Central memory CD8-positive, alpha-beta T cell (primary cell): ENCODE data around the gene MTAP.

ENCODE experiments used
- ATAC-seq: fragments of 150-1000 bp; cut with Tn5 transposase; replicated peaks from 2 replicates; pipeline ENCODE4 v1.10.0; 2022; ENCODE audit warnings: mild to moderate bottlenecking, moderate FRiP score, moderate number of reproducible peaks; ENCODE audit not compliant: poor library complexity, severe bottlenecking; ENCODE audit errors: extremely low read depth
- DNase-seq, 2 donors: peaks; one replicate each; pipeline ENCODE4 v3.0.0; 2021; ENCODE audit warnings: low spot score in 2 of 2
- H3K27ac Mint-ChIP-seq: one replicate; pipeline ENCODE4 v1.8.0; 2022; ENCODE audit warnings: low read depth, mild to moderate bottlenecking, moderate library complexity, mixed read lengths
- H3K27me3 Mint-ChIP-seq: one replicate; pipeline ENCODE4 v1.8.0; 2022; ENCODE audit warnings: mixed read lengths
- H3K36me3 Mint-ChIP-seq: one replicate; pipeline ENCODE4 v1.8.0; 2022; ENCODE audit warnings: mild to moderate bottlenecking, moderate library complexity, mixed read lengths; ENCODE audit not compliant: insufficient read depth
- H3K4me1 Mint-ChIP-seq: one replicate; pipeline ENCODE4 v1.8.0; 2022; ENCODE audit warnings: mixed read lengths
- H3K4me3 Mint-ChIP-seq: one replicate; pipeline ENCODE4 v1.8.0; 2022; ENCODE audit warnings: mild to moderate bottlenecking, moderate library complexity, mixed read lengths
- H3K9me3 Mint-ChIP-seq: one replicate; pipeline ENCODE4 v1.8.0; 2022; ENCODE audit warnings: mixed read lengths

Gene MTAP

DNA sequence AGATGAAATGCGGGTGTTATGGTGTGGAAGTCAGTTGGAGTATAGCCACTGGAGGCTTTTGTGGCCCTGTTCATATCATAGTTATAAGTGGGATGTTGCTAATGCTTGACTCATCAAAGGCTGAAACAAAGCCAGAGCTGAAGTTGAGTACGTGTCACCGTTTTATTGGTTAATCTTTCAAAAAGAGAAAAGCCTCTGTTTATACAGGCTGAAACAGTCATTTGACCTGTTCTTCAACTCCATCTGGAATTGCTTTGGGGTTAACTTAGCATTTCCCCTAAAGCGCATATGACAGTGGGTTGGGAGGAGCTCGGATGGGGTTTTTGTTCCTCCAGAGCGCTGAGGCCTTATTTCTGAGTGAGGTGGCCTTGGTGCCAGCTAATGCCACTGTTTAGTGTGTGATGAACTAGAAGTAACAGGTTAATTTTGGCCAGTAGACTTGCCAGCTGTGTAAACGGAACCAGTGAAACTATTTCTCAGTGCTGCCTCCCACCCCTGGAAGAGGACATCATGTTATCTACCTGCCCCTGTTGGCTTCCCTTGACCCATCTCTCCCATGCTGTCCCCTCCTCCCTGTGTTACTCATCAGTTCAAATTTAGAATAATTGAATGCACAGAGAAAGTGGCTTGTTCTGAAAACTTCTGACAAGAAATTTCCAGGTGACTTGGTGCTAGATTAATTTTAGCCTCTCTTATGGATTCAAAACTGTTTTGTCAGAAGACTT, 34.2 kb downstream of the MTAP start:
- DNase-seq (no peak), ATAC-seq (no peak)
- no peak overlapping the region for H3K4me3 Mint-ChIP-seq
- H3K9me3 Mint-ChIP-seq: no peaks in the 10 kb centered on the region
- H3K27ac Mint-ChIP-seq: no peak overlapping the region
- peaks cover 27% of the 10 kb centered on the region for H3K4me1 Mint-ChIP-seq
- peaks cover 44% of the 10 kb centered on the region for H3K36me3 Mint-ChIP-seq
- no peaks in the 10 kb centered on the region for H3K27me3 Mint-ChIP-seq

DNA sequence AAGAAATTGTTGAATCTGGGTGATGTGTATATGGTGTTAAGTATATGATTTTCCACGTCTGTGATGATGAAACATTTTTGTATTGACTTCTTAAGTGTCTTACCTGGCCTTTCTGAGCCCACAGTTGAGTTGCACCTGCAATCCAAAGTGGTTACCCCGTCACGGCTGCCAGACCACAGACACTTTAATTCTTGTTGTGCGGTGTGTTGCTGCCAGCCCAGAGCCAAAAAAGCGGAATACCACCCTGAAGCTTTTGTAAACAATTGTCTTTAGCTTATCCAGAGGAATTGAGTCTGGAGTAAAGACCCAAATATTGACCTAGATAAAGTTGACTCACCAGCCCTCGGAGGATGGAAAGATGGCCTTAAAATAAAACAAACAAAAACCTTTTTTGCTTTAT, 35.1 kb downstream of the MTAP start:
- Mint-ChIP-seq H3K4me1 (peaks cover 23% of the 10 kb centered on the region), H3K36me3 (peaks cover 42% of the 10 kb centered on the region), H3K27me3 (no peaks in the 10 kb centered on the region), H3K4me3 (no peak overlapping the region), H3K9me3 (no peaks in the 10 kb centered on the region), H3K27ac (no peak overlapping the region)
- DNase-seq (no peak), ATAC-seq (no peak)

DNA sequence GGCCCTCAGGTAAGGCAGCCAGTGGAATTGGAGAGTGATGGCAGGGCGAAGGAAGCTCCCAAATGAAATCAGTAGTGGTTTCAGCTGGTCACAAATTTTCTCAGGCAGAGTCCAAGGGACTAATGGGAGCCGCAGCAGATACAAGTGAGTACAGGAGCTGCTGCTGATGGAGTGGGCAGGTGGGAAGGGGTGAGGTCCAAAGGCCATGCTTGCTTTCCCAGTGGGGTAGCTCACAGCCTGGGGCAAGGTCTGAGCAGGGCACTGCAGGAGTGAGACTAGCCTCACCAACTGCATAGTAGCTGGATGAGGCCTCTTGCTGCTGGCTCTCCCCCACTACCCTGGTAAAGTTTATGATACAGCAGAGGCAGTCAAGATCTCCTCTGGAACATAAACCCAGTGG, 38.2 kb downstream of the MTAP start:
- Mint-ChIP-seq H3K27ac (no peak overlapping the region), H3K27me3 (no peaks in the 10 kb centered on the region), H3K9me3 (peaks cover 13% of the 10 kb centered on the region), H3K4me1 (peaks cover 12% of the 10 kb centered on the region), H3K36me3 (peaks cover 37% of the 10 kb centered on the region), H3K4me3 (no peak overlapping the region)
- ATAC-seq (no peak), DNase-seq (no peak)

DNA sequence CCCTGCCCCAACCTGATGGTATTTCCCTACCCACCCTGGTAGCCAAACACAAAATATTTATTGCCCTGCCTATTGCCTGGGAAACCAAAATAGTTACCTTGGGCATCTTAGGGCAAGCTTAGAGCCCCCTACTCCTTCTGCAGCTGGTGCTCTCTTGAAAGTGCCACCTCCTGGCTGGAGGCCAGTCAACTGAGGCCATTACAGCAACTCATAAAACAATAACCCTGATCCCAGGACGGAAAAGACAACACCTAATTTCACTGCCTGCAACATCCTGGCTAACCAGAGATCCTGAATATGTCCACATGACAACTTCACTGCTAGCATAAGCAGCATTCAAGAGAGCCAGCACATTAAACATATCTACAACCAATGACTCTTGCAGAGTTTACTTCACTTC, 38.7 kb downstream of the MTAP start:
- no peak for ATAC-seq
- Mint-ChIP-seq H3K4me3 (no peak overlapping the region), H3K27me3 (no peaks in the 10 kb centered on the region), H3K36me3 (peaks cover 33% of the 10 kb centered on the region), H3K4me1 (peaks cover 10% of the 10 kb centered on the region), H3K9me3 (peaks cover 13% of the 10 kb centered on the region), H3K27ac (no peak overlapping the region)
- no peak for DNase-seq

DNA sequence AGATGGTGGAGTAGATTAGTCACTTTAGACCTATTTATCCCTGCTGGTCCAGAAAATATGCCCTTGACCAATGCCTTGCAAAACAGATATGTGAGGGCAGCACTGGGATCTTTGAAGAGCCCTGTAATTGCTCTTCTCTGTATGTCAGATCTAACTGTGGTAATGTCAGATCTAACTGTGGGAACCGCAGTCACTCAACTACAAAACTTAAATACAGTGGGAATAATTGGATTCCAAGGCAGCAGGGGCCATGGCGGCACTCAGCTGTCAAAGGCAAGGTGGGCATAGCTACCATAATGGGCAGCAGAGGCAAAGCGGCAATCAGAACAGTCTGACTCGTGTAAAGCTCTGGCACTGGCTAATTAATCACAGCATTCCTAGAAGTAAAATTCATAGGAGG, 46.2 kb downstream of the MTAP start:
- H3K36me3 Mint-ChIP-seq: peaks cover 4% of the 10 kb centered on the region

DNA sequence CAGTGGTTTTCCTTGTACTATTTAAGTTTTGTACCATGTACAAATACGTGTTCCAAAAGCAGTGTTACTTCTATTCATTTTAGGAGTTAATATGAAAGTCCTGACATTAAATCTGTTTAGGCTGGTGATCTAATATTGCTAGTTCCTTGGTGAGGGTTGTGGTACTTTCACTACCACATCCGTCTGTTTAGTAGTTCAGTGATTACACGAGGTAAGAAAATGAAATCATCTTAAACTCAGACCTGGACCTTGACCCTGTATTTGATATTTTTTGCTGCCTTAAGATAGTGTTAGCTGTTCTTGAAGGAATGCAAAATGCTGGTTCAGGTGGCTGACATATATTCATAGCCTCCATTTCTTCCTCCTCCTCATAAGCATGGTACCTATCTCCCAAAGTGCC, 50.3 kb downstream of the MTAP start:
- ATAC-seq: peak; percentile 71
- Mint-ChIP-seq H3K9me3 (no peaks in the 10 kb centered on the region), H3K27ac (peak overlapping the region; percentile 16), H3K27me3 (no peaks in the 10 kb centered on the region), H3K4me3 (no peak overlapping the region), H3K36me3 (peaks cover 13% of the 10 kb centered on the region), H3K4me1 (peaks cover 24% of the 10 kb centered on the region)
- DNase-seq: no peak

More for the DNA sequence above, 46.2 kb downstream of the MTAP start:
- H3K4me1 Mint-ChIP-seq: peaks cover 24% of the 10 kb centered on the region
- H3K27ac Mint-ChIP-seq: no peak overlapping the region
- peaks cover 6% of the 10 kb centered on the region for H3K9me3 Mint-ChIP-seq
- H3K4me3 Mint-ChIP-seq: no peak overlapping the region
- no peak for DNase-seq
- no peaks in the 10 kb centered on the region for H3K27me3 Mint-ChIP-seq
- no peak for ATAC-seq

DNA sequence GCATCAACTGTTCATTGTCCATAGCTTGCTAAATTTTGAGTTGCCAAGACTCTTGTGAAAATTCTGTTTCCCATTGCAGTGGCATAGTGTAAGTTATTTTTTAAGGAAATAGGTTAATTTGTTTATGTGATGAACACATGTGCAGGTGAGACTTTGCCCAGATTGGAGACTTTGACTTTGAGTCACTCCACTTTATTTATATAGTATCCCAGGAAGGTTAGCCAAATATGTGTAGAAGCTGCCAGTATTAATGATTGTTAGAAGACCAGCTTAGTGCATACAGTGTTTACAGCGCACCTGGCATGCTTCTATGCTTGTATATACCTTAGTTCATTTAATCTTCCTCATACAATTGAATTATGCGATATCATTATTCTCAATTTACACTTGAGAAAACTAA, 51.0 kb downstream of the MTAP start:
- Mint-ChIP-seq H3K9me3 (no peaks in the 10 kb centered on the region), H3K4me3 (no peak overlapping the region), H3K36me3 (peaks cover 13% of the 10 kb centered on the region), H3K27me3 (no peaks in the 10 kb centered on the region), H3K4me1 (peaks cover 24% of the 10 kb centered on the region), H3K27ac (no peak overlapping the region)
- ATAC-seq: no peak
- no peak for DNase-seq

DNA sequence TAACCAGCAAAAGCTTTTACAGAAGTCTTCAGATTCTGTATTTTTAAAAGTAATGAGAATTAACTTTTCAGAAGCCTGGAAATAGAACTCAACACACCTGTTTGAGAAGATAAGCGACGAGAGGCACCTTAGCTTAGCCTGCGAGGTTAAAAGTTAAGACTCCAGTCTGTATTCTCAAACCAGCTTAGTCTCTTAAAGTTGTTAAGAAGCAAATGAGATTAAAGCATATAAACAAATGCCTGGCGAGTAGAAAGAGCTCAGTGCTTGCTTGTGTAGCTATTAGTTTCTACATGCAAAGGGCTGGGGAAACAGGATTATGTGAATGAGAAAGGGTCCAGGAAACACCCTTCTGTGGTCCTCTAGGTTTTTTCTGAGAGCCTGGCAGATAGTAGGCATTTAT, 51.7 kb downstream of the MTAP start:
- Mint-ChIP-seq H3K36me3 (peaks cover 14% of the 10 kb centered on the region), H3K9me3 (no peaks in the 10 kb centered on the region), H3K27me3 (no peaks in the 10 kb centered on the region), H3K4me1 (peaks cover 24% of the 10 kb centered on the region), H3K27ac (no peak overlapping the region), H3K4me3 (no peak overlapping the region)
- DNase-seq (no peak), ATAC-seq (no peak)

DNA sequence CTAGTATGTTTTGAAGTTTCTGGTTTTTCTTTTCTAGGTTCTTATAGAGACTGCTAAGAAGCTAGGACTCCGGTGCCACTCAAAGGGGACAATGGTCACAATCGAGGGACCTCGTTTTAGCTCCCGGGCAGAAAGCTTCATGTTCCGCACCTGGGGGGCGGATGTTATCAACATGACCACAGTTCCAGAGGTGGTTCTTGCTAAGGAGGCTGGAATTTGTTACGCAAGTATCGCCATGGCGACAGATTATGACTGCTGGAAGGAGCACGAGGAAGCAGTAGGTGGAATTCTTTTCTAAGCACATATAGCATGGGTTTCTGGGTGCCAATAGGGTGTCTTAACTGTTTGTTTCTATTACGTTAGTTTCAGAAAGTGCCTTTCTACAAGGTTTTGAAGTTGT, 52.2 kb downstream of the MTAP start:
- Mint-ChIP-seq H3K9me3 (no peaks in the 10 kb centered on the region), H3K36me3 (peaks cover 14% of the 10 kb centered on the region), H3K27me3 (no peaks in the 10 kb centered on the region), H3K27ac (no peak overlapping the region), H3K4me1 (peaks cover 24% of the 10 kb centered on the region), H3K4me3 (no peak overlapping the region)
- no peak for DNase-seq
- ATAC-seq: no peak

DNA sequence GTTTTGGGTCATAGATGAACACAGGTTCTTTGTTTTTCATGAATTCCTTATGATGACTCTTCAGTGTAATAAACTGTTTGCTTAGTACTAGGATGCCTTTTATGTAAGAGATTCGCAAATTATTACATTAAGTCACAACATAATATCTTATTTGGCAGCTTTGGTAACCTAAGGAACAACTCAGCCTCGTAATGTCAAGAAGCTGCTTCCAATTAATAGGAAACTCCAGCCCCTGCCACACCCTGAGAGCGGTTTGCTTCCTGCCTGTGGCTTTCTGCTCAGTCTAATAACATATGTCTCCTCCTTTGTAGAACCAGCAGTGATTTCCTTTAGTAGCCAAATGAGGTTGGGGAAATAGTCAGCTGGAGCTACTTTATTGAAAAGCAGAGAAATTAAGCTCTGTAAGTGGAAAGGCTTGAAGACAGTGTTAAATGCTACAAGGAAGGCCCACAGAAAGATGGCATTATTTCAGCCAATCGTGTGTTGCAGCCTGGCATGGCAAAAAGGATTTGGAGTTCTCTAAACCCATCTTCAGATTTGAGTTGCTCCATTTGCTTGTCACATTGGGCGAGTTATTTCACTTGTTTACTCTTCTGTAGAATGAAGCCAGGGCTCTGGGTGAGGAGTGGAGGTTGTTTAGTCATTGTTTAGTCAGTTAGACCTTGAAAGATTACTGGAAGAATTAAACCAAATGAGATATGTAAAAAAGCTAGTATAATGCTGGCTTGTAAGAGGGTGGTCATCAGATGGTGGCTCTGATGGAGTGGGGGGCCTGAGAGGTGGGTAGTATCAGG, 54.1 kb downstream of the MTAP start:
- no peak overlapping the region for H3K27ac Mint-ChIP-seq

DNA sequence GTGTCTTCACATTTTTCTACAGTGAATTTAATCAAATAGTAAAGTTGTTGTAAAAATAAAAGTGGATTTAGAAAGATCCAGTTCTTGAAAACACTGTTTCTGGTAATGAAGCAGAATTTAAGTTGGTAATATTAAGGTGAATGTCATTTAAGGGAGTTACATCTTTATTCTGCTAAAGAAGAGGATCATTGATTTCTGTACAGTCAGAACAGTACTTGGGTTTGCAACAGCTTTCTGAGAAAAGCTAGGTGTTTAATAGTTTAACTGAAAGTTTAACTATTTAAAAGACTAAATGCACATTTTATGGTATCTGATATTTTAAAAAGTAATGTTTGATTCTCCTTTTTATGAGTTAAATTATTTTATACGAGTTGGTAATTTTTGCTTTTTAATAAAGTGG, 60.4 kb downstream of the MTAP start:
- no peaks in the 10 kb centered on the region for H3K27me3 Mint-ChIP-seq

More for the DNA sequence above, 54.1 kb downstream of the MTAP start:
- H3K27me3 Mint-ChIP-seq: no peaks in the 10 kb centered on the region
- H3K9me3 Mint-ChIP-seq: no peaks in the 10 kb centered on the region
- DNase-seq (no peak), ATAC-seq (no peak)
- peaks cover 15% of the 10 kb centered on the region for H3K4me1 Mint-ChIP-seq
- peaks cover 20% of the 10 kb centered on the region for H3K36me3 Mint-ChIP-seq
- H3K4me3 Mint-ChIP-seq: no peak overlapping the region

DNA sequence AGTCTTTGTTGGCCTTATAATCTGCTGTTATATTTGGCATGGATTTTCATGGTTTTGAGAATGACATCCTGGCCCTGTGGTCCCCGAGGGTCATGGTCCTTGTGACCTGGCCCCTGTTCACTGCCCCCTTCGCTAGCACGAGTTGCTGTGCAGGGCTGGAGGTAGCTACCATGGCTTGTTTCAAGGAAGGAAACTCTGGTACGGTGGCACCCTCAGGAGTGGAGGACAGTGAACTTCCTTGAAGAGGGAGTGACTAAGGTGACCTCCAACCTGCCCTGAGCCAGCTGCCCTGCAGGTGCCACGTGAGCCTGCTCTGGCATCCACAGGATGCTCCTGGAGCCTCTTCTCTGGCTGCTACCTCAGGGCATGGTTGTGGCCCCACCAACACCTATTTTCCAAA, 62.1 kb downstream of the MTAP start:
- peaks cover 16% of the 10 kb centered on the region for H3K36me3 Mint-ChIP-seq

More for the DNA sequence above, 60.4 kb downstream of the MTAP start:
- Mint-ChIP-seq H3K4me3 (no peak overlapping the region), H3K4me1 (no peaks in the 10 kb centered on the region), H3K36me3 (peaks cover 17% of the 10 kb centered on the region), H3K9me3 (no peaks in the 10 kb centered on the region), H3K27ac (no peak overlapping the region)
- no peak for DNase-seq
- no peak for ATAC-seq

DNA sequence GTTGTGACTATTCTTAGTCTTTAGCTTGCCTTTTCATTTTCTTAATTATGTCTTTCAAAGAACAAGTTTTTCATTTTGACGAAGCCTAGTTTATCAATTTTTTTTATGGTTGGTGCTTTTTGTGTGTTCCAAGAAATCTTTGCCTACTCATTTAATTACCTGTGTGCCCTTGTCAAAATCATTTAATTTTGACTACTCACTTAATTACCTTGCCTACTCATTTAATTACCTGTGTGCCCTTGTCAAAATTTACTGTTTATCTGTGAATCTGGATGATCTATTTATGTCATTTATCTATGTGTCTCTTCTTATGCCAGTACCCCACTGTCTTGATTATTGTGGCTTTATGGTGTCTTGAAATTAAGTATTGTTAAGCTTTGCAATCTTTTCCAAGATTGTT, 63.9 kb downstream of the MTAP start:
- peaks cover 9% of the 10 kb centered on the region for H3K36me3 Mint-ChIP-seq
- H3K27me3 Mint-ChIP-seq: no peaks in the 10 kb centered on the region
- H3K4me3 Mint-ChIP-seq: no peak overlapping the region
- ATAC-seq: no peak
- H3K27ac Mint-ChIP-seq: no peak overlapping the region
- H3K4me1 Mint-ChIP-seq: no peaks in the 10 kb centered on the region
- H3K9me3 Mint-ChIP-seq: no peaks in the 10 kb centered on the region
- DNase-seq: no peak

More for the DNA sequence above, 62.1 kb downstream of the MTAP start:
- no peak overlapping the region for H3K4me3 Mint-ChIP-seq
- no peak for ATAC-seq
- no peaks in the 10 kb centered on the region for H3K9me3 Mint-ChIP-seq
- H3K27ac Mint-ChIP-seq: no peak overlapping the region
- no peak for DNase-seq
- H3K4me1 Mint-ChIP-seq: no peaks in the 10 kb centered on the region
- H3K27me3 Mint-ChIP-seq: no peaks in the 10 kb centered on the region
